ENCODE measurements around the gene FBXO11.

FBXO11 gene

DNA sequence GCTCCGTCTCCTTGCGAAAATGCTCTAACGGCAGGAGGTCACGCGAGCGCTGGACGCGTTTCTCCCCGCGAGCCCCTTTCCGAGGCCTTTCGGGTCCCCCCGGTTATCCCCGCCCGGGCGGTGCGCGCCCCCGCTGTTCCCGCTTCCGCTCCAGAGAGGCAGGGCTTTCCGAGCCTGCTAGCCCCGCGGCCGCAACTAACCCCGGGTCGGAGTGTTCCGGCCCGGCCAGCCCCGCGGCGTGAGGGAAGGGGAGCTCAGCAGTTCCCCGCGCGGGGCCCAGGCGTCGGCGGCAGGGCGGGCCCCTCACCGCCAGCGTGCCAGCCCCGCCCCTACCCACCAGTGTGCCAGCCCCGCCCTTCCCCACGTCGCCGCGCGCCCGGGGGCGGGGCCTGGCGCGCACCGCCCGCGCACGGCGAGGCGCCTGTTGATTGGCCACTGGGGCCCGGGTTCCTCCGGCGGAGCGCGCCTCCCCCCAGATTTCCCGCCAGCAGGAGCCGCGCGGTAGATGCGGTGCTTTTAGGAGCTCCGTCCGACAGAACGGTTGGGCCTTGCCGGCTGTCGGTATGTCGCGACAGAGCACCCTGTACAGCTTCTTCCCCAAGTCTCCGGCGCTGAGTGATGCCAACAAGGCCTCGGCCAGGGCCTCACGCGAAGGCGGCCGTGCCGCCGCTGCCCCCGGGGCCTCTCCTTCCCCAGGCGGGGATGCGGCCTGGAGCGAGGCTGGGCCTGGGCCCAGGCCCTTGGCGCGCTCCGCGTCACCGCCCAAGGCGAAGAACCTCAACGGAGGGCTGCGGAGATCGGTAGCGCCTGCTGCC lies 123.4 kb downstream of the FBXO11 start, which contains the start of gene MSH6:
Gene MSH6 (plus strand): TSS at position 475 of the 815 bp plus-strand sequence. CDS start 89 bp downstream, at position 564.
- peak; percentile 89 for DNase-seq

DNA sequence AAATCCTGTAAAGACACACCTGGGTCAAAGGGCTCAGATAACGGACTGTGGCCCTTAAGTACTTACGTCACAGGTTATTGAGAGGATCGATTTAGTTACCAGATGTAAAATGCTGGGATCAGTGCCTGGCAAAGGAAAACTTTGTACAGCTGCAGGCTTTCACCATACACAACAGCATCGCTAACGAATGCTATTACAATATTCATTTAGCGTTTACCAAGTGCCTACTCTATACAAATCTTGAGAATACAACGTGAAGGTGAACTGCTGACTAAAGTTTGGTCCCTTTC lies 124.0 kb downstream of the FBXO11 start:
- DNase-seq, result no peak

DNA sequence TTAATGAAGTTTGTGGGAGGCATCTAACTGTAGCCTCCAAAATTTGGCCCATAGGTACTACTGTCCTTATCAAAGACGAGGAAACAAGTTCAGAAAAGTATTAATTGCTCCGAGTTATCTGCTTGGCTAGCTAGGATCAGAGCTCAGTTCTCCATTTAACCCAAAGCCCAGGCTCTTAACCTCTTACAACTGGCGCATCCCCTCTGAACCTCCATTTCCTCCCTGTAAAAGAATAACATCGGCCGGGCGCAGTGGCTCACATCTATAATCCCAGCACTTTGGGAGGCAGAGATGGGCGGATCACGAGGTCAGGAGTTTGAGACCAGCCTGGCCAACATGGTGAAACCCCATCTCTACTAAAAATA lies 126.9 kb downstream of the FBXO11 start:
- no peak for DNase-seq

DNA sequence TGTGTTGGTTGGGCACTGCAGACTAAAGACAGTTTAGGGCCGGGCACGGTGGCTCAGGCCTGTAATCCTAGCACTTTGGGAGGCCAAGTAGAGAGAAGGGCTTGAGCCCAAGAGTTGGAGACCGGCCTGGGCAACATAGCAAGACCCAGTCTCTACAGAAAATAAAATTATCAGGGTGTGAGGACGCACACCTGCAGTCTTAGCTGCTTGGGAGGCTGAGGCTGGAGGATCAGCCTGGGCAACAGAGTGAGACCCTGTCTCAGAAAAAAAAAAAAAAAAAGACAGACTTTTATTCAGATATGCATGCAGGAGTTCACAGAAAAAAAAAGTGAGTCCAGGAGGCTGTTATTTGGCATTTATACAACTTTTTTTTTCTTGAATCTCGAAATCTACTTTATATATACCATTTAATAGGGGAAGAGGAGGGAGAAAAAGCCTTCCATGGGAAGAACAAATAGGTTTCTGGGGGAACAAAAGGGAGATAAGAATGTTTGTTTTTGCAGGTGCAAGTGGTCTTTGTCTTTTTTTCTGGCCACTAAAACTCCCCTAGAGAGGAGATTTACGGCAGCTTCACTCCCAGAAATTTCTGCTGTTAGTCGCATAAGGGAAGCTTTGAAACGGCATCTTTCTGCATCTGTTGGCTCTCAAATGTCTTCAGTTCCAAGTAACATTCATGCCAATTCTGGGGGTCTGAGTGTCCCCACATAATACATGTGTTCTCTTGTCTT lies 127.4 kb downstream of the FBXO11 start:
- DNase-seq, result no peak

DNA sequence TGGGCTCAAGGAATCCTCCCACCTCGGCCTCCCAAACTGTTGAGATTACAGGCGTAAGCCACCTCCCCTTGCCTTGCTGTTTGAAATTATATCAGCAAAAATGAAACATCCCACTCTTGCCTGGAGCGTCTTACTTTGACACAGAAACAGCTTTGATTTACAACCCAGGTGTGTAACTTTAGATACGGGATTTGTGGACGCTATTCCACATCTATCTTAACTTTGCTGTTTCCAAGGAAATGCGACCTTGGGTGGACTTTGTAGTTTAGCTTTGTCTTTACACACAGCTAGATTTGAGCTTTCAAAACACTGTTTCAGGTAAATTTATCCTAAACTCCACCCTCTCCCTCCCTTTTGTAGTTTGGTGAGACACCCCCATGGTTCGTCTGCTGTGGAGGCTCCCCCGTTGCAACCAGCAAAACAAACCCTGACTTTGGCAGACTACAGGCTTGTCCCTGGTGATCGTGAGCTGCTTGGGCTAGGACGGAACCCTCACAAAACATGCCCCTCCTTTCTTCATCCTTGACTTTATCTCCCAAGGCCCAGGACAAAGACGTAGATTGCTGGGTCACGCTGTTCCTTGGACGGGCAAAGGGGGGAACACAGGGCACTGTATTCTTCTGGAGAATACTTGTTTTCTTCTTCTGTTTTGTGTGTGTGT lies 128.9 kb downstream of the FBXO11 start:
- no peak for DNase-seq

DNA sequence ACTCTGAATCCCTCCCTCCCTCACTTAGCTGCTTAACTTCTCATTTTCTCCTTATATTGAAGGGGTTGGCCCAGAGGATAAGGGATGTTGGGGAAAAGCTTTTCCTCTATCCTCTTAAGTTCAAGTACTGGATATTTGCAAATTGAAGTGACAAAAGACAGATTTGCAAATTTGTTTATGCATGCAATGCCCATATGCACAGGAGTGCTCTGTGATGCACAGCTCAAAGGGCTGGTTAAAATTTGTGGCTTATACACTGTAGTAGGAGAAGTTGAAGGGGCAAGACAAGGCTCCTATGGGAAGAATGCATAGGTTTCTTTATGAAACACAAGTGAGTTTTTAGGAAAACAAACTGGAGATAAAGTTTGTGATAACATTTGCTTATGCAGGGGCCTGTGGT lies 131.7 kb downstream of the FBXO11 start:
- no peak for DNase-seq

DNA sequence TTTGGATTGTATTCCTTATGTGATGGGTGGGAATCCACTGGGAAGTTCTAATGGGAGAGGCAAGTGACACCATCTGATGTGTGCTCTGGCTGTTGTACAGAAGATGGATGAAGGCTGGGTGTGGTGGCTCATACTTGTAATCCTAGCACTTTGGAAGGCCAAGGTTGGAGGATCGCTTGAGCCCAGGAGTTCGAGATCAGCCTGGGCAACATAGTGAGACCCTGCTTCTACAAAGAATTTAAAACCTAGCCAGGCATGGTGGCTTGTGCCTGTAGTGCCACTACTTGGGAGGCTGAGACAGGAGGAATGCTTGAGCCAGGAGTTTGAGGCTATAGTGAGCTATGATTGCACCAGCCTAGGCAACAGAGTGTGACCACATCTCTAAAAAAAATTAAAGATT lies 134.0 kb downstream of the FBXO11 start:
- no peak for DNase-seq

DNA sequence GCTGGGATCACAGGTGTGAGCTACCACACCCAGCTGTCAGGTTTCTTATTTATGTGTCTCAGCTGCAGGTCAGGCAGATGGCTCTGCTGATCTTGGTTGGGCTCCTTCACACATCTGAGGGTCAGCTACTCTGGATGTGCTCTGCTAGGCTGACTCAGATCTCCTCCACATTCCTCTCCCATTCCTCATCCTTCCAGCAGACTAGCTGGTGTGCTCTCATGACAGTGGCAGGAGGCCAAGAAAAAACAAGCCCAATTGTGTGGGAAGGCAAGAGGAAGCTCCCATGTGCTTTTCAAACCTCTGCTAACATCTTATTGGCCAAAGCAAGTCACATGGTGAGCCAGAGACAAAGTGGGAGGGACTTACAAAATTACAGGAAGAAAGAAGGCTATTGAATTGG lies 135.1 kb downstream of the FBXO11 start:
- no peak for DNase-seq

DNA sequence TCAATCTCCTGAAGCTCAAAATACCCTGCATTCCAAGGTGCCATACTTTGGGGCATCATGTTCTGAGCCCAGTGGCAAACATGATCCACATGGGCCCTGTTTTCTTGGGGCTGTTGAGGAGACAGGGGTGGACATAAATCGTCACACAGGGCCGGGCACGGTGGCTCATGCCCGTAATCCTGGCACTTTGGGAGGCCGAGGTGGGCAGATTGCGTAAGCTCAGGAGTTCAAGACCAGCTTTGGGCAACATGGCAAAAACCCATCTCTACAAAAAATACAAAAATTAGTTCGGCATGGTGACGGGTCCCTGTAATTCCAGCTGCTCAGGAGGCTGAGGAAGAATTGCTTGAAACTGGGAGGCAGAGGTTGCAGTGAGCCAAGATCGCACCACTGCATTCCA lies 137.0 kb downstream of the FBXO11 start:
- DNase-seq, result no peak

DNA sequence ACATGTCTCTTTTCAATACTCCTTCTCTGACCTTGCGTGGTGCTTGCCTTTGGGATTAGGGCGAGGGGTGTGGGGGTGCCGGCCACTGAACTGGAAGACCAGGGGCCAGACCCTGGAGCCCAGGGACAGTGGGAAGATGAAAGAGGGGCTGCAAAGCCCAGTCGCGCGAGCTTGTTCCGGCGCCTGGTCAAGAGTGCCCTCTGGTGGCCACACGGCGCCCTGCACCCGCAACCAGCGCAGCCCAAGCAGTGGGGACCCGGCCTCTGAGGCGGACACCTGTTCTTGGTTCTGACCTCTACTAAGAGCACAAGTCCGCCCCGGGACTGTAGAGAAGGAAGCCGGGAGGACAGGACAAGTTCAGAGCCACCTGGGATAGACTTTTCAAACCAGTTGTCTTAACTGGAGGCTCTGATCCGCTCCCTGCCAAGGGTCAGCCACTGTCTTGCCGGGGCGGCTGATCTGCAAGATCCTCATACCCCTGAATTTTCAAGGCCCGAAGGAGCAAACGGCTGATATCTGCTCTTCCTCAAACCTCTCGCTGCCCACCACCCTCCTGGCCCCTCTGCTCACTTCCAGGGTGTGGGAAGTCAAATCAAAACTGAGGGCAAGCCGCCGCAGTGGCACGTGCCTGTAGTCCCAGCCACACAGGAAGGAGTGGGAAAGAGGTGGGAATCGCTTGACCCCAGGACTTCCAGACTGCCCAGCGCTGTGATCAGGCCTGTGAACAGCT lies 138.3 kb downstream of the FBXO11 start:
- peak; percentile 79 to 82 for DNase-seq

DNA sequence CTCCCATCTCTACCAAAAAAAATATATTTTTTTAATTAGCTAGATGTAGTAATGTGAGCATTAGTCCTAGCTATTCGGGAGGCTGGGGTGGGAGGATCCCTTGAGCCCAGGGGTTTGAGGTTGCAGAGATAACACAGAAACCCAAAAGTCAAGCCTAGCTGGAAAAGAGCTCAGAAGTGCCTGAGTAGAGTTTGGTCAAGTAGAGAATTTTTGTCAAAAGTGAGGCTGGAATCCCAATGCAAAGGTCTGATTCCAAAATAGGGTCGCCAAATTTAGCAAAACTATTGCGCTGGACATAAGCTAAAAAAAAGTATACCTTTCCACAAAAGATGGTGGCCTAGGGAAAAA lies 138.8 kb downstream of the FBXO11 start:
- DNase-seq, result no peak

DNA sequence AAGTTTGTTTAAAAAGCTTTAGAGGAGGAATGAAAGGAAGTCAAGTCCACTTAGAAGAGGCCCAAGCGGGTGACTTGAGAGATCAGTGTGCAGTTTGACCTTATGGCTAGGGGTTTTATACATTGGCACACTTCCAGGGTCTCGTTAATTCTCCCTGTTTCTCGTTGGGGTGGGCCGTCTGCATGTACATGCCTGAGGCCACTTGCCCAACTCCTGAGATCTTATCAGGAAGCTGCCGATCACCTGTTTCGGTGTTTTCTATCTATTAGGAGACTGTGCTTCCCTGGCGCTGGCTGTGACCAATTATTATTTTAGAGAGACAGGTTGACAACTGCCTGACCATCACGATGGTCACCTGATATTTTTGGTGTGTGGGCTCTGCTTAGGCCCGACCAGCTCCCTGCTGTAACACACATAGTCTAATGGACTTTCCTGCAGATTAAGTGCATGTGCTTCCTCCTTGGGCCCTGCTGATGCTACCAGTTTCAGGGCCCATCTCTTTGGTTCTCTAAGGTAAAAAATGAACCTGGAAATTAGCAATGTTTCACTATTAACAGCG lies 154.4 kb downstream of the FBXO11 start:
- DNase-seq, result no peak

DNA sequence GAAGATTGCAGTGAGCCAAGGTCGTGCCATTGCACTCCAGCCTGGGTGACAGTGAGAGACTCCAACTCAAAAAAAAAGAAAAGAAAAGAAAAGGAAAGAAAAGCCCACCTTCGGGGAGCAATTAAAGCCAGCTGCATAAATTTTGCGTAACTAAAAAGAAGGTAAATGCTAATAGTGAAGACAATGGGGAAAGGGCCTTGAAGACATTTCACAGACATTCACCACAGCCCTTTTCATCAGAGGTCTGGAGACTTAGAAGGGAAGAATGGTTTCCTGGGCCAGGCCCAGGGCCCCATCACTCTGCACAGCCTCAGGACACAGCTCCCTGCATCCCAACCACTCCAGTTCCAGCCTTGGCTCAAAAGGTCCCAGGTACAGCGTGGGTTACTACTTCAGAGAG lies 158.4 kb downstream of the FBXO11 start:
- no peak for DNase-seq

DNA sequence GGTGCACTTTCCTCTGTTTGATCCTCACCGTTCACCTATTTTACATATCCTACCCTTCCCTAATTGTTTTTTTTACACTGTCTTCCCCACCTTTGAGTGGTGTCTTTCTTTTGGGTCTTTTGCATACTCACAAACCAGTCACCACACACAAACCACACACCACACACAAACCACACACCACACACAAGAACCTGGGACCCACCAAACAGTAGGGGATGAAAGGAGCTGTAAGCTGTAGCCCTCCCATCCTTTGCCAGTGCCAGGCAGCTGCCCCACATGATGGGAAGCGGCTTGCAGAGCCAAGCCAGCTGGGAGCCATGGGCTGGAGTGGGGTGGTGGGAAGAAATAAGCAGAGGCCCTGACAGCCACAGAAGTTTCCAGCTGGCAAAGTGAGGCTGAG lies 162.2 kb downstream of the FBXO11 start:
- DNase-seq, result no peak

DNA sequence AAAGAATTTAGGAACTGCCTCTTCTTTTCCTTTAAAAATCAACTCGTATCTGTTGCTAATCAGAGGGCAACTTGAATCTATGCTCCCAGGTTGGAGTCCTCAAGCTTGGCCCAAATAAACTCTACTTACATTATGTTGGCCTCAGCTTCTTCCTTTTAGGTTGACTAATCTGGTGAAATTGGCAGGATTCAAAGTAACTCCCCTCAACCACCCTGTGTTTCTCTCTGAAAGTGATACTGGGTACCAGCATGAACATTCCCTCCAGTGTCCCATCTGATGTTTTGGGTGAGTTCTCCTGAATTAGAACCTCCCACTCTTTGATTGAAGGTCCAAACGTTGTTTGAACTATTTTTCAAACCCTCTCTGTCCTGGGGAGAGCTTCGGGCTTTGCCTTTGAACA lies 164.7 kb downstream of the FBXO11 start:
- no peak for DNase-seq

DNA sequence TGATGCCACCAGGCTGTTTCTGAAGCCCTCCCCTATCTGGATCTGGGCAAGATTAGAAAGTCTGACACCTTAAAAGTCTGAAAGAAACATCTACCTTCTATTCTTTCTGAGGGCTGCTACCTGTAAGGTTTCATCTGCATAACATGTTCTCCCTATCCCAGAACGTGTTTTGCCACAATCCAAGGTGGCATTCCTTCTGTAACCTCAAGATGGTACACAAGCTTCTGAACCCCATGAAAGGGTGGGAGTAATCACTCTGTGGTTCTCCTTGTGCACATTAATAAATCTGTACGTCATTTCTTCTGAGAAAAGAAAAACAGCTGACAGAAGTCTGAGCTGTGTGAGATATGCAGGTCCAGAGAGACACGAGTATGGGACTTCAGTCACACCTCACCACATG lies 165.2 kb downstream of the FBXO11 start:
- no peak for DNase-seq

Data from stimulated activated CD4-positive, alpha-beta T cell treated with anti-CD3 and anti-CD28 coated beads, Interleukin-2, amount 100 ng/mL, for 24 hours (primary cell).